ENCODE measurements around the gene ATP2B1. TPM values are rescaled to one million over a fixed set of nuclear protein-coding genes. Genes with fewer than 3 reads are reported as not detected.

ATP2B1 gene
- total RNA-seq, 1 donor from 2014 or later: 10.7 TPM

DNA sequence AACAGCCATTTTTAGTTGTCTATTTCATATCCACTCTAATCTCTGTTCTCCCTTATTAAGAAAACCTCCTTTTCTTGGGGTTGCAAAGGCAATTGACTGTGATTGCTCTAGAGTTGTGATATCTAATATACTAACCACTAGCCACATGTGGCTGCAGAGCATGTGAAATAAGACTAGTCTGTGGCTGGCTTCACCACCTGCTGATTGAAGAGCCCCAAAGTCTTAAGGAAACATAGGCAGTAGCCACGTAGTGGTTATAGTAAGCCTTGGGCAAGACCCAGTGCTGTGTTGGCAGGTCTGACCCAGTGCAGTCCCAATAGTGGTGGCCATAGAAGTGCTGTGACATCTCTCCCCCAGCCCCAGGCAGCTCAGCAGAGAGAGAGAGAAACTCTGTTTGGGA lies 28.4 kb upstream of the ATP2B1 start:
- Histone ChIP-seq H3K27me3 (ENCODE audit: low read depth) (no peaks in the 10 kb centered on the region), H3K9me3 (replicated peaks) (peaks cover 46% of the 10 kb centered on the region), H3K27ac (replicated peaks) (no peak overlapping the region), H3K4me3 (no peak overlapping the region), H3K4me1 (no peaks in the 10 kb centered on the region), H3K36me3 (no peaks in the 10 kb centered on the region)
- TF ChIP-seq, protein P1, sequence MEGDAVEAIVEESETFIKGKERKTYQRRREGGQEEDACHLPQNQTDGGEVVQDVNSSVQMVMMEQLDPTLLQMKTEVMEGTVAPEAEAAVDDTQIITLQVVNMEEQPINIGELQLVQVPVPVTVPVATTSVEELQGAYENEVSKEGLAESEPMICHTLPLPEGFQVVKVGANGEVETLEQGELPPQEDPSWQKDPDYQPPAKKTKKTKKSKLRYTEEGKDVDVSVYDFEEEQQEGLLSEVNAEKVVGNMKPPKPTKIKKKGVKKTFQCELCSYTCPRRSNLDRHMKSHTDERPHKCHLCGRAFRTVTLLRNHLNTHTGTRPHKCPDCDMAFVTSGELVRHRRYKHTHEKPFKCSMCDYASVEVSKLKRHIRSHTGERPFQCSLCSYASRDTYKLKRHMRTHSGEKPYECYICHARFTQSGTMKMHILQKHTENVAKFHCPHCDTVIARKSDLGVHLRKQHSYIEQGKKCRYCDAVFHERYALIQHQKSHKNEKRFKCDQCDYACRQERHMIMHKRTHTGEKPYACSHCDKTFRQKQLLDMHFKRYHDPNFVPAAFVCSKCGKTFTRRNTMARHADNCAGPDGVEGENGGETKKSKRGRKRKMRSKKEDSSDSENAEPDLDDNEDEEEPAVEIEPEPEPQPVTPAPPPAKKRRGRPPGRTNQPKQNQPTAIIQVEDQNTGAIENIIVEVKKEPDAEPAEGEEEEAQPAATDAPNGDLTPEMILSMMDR (IDR thresholded peaks at IDR 0.05; ENCODE audit: borderline replicate concordance): no peak
- intact Hi-C loops (cut with micrococcal nuclease): no loop called here
- no peak for DNase-seq

DNA sequence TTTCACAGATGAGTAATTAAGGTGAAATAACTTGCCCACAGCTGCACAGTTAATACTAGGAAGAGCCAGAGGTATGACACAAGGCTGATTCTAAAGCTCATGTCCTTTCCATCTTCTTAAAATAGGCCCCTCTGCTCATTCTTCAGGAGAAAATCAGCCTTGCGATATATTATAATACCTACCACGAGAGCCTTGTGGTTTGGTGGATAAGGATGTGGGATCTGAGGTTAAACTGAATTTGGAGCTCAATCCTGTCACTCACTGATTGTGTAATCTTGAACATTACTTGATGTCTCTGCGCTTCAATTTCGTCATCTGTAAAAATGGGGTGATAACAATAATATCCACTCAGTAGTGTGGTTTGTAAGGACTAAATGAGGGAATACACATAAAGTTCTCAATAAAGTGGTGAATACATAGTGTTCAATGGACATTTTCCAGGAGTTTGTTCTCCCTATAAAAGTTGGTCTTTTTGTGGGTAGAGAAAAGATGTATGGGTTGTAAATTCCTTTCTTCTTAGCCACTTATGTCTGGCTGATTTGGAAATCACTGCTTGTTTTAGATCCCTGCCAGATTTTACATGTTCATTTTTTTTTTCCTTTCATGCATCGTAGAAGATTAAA lies 25.1 kb upstream of the ATP2B1 start:
- Histone ChIP-seq H3K9me3 (replicated peaks) (peaks cover 14% of the 10 kb centered on the region), H3K27ac (replicated peaks) (no peak overlapping the region), H3K4me1 (no peaks in the 10 kb centered on the region), H3K36me3 (no peaks in the 10 kb centered on the region), H3K4me3 (no peak overlapping the region), H3K27me3 (ENCODE audit: low read depth) (no peaks in the 10 kb centered on the region)
- no peak for DNase-seq
- TF ChIP-seq, protein P1 (IDR thresholded peaks at IDR 0.05; ENCODE audit: borderline replicate concordance): no peak
- intact Hi-C loops (cut with micrococcal nuclease): no loop called here

DNA sequence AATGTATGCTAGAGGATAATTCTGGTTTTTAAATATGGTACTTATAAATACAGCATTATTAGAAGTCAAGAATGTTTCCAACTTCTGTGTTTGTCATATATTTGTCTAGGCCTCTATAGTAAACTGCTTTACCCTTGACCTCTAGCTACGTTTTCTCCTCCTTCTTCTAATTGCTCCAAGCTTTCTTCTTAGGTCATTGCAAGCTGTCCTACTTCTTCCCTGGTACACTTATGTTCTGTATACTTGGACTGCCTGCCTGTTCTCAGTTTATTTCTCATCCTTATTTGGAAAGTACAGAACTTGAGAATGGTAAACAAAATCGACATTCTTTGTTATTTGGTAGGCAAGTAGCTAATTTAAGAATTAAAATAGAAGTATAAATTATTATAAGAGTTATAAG lies 23.9 kb upstream of the ATP2B1 start:
- peaks cover 10% of the 10 kb centered on the region for H3K9me3 ChIP-seq (replicated peaks)
- H3K27me3 ChIP-seq (ENCODE audit: low read depth): no peaks in the 10 kb centered on the region
- no peak overlapping the region for H3K4me3 ChIP-seq
- H3K36me3 ChIP-seq: no peaks in the 10 kb centered on the region
- no peak overlapping the region for H3K27ac ChIP-seq (replicated peaks)
- TF ChIP-seq, protein P1 (IDR thresholded peaks at IDR 0.05; ENCODE audit: borderline replicate concordance): no peak
- DNase-seq: no peak
- intact Hi-C loops (cut with micrococcal nuclease): no loop called here
- no peaks in the 10 kb centered on the region for H3K4me1 ChIP-seq

DNA sequence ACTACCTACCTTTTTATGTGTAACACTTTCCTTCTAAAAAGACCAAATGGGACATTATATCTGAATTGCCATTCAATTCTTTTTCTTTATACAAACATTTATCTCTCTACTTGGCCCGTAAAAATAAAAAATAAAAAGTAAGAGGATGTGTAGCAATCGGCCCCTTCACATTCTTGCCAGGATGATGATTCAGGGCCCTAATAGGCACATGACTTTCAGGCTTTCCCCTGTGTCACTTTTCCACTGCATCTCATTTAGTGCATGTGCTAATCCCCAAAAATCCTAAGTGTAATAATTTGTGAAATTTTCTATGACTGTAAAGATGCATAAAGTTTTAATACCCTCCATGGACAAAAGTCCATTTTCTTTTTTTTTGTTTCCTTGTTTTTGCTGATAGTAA lies 23.0 kb upstream of the ATP2B1 start:
- H3K36me3 ChIP-seq: no peaks in the 10 kb centered on the region
- H3K9me3 ChIP-seq (replicated peaks): peaks cover 10% of the 10 kb centered on the region
- H3K27me3 ChIP-seq (ENCODE audit: low read depth): no peaks in the 10 kb centered on the region
- H3K4me3 ChIP-seq: no peak overlapping the region
- TF ChIP-seq, protein P1 (IDR thresholded peaks at IDR 0.05; ENCODE audit: borderline replicate concordance): no peak
- H3K27ac ChIP-seq (replicated peaks): no peak overlapping the region
- H3K4me1 ChIP-seq: no peaks in the 10 kb centered on the region
- intact Hi-C loops (cut with micrococcal nuclease): no loop called here
- DNase-seq: no peak

DNA sequence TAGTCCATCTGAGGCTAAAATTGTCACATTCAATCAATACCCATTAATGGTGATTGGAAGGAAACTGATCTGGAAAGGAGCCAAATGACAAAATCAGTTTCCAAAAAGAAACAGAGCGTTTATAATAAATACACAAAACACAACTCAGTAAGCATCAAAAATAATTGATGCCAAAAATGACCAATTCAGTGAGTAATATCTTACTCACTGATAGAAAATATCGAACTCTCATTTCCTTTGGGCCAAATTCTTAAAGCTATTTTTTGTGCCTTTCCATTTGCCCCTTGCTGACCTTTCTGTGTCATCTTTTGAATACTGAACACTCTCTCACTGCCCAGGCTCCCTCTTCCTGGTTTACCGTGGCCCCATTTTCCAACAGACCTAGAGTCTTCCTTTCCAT lies 22.5 kb upstream of the ATP2B1 start:
- H3K27ac ChIP-seq (replicated peaks): no peak overlapping the region
- no peak for DNase-seq
- no peaks in the 10 kb centered on the region for H3K27me3 ChIP-seq (ENCODE audit: low read depth)
- no peaks in the 10 kb centered on the region for H3K4me1 ChIP-seq
- no peak overlapping the region for H3K4me3 ChIP-seq
- no peaks in the 10 kb centered on the region for H3K36me3 ChIP-seq
- intact Hi-C loops (cut with micrococcal nuclease): no loop called here
- peaks cover 15% of the 10 kb centered on the region for H3K9me3 ChIP-seq (replicated peaks)
- TF ChIP-seq, protein P1 (IDR thresholded peaks at IDR 0.05; ENCODE audit: borderline replicate concordance): no peak

Data from left ventricle myocardium inferior (tissue), 1 donor.